Natural killer cell (primary cell): ENCODE results near the gene SLC10A4. TPM values are rescaled to one million over a fixed set of nuclear protein-coding genes. Genes with fewer than 3 reads are reported as not detected.

Experiments
- ATAC-seq, 3 donors: fragments of 150-1000 bp in 2 of 3; fragments of 200-7000 bp in 1 of 3; cut with Tn5 transposase; 1 replicate in 1 of 3; 2 replicates in 2 of 3; pipeline ENCODE4 v1.10.0; 2021; ENCODE audit warnings: mild to moderate bottlenecking in 2 of 3, moderate library complexity in 2 of 3
- DNase-seq, 2 donors: peaks; one replicate each; pipeline versions ENCODE4 v3.0.0 to v3.0.0-alpha.2; 2013 to 2021; ENCODE audit warnings: mixed read lengths in 1 of 2
- H3K27ac ChIP-seq: one replicate; pipeline ENCODE4 v1.5.1; 2013; ENCODE audit warnings: mild to moderate bottlenecking, low read length
- H3K27me3 ChIP-seq: one replicate; pipeline ENCODE4 v1.6.1; 2013; ENCODE audit warnings: low read length; ENCODE audit not compliant: control insufficient read depth, insufficient read depth
- H3K36me3 ChIP-seq: one replicate; pipeline ENCODE4 v1.6.1; 2013; ENCODE audit warnings: low read length; ENCODE audit not compliant: control insufficient read depth, insufficient read depth
- H3K4me1 ChIP-seq: one replicate; pipeline ENCODE4 v1.6.1; 2013; ENCODE audit warnings: low read length; ENCODE audit not compliant: control insufficient read depth, insufficient read depth
- H3K4me3 ChIP-seq: one replicate; pipeline ENCODE4 v1.5.1; 2013; ENCODE audit warnings: low read length
- H3K9me3 ChIP-seq: one replicate; pipeline ENCODE4 v1.6.1; 2013; ENCODE audit warnings: low read length; ENCODE audit not compliant: control insufficient read depth, insufficient read depth
- H3K27ac Mint-ChIP-seq, 2 donors: one replicate each; pipeline ENCODE4 v1.8.0; 2022; ENCODE audit warnings: mild to moderate bottlenecking in 2 of 2, mixed read lengths in 2 of 2, moderate library complexity in 1 of 2
- H3K27me3 Mint-ChIP-seq, 2 donors: one replicate each; pipeline ENCODE4 v1.8.0; 2022; ENCODE audit warnings: low read depth in 2 of 2, mixed read lengths in 2 of 2
- H3K36me3 Mint-ChIP-seq: one replicate; pipeline ENCODE4 v1.8.0; 2022; ENCODE audit warnings: mixed read lengths
- H3K4me1 Mint-ChIP-seq, 2 donors: one replicate each; pipeline ENCODE4 v1.8.0; 2022; ENCODE audit warnings: mixed read lengths in 2 of 2
- H3K4me3 Mint-ChIP-seq: one replicate; pipeline ENCODE4 v1.8.0; 2022; ENCODE audit warnings: mild to moderate bottlenecking, moderate library complexity, mixed read lengths
- H3K9me3 Mint-ChIP-seq, 2 donors: one replicate each; pipeline ENCODE4 v1.8.0; 2022; ENCODE audit warnings: mixed read lengths in 2 of 2
- CTCF ChIP-seq: fragments of 200-600 bp; IDR thresholded peaks from one replicate; pipeline ENCODE4 v1.8.0; 2022; ENCODE audit warnings: antibody characterized with exemption
- WGBS: methylation state at CpG from one replicate; pipeline ENCODE4 v1.1.7; 2013; ENCODE audit warnings: missing lambda C conversion rate; ENCODE audit not compliant: insufficient coverage; 5-methylcytosine and 5-hydroxymethylcytosine counted together
- intact Hi-C: fragments of 100-400 bp; cut with micrococcal nuclease; formaldehyde crosslinking; loops from one replicate; pipeline ENCODE4 v1.14.2; 2022
- total RNA-seq, 4 donors: library from RNA; stranded (reverse); fragments of 120-200 nt in 1 of 4; gene quantifications; one replicate each; pipeline versions ENCODE4 v1.2.3 to v1.2.4, GENCODE V29; 2013 to 2022

Gene SLC10A4
- total RNA-seq, 3 donors from 2014 or later (not counting 1 experiment from before 2014, with no cell fraction given): 0.19 TPM; not detected in 2

- Histone ChIP-seq H3K4me3 (no peak overlapping the region), H3K36me3 (no peaks in the 10 kb centered on the region), H3K27me3 (no peaks in the 10 kb centered on the region), H3K27ac (no peak overlapping the region), H3K9me3 (no peaks in the 10 kb centered on the region), H3K4me1 (no peaks in the 10 kb centered on the region)
- 93% methylated on average over 2 of the region's 2 CpGs for WGBS
- H3K36me3 Mint-ChIP-seq: no peaks in the 10 kb centered on the region
- DNase-seq (no peak), ATAC-seq (no peak)
- no peak for TF ChIP-seq CTCF
- no peaks in the 10 kb centered on the region for H3K4me1 Mint-ChIP-seq
- H3K27me3 Mint-ChIP-seq: peaks cover 23 to 32% of the 10 kb centered on the region in 2 donors
- no peaks in the 10 kb centered on the region for H3K9me3 Mint-ChIP-seq
- no peak overlapping the region for H3K27ac Mint-ChIP-seq
- intact Hi-C loops: no loop called here
- no peak overlapping the region for H3K4me3 Mint-ChIP-seq
Measured at GRCh38 chr4:48454591-48454990, 28.6 kb upstream of the SLC10A4 start.

DNA sequence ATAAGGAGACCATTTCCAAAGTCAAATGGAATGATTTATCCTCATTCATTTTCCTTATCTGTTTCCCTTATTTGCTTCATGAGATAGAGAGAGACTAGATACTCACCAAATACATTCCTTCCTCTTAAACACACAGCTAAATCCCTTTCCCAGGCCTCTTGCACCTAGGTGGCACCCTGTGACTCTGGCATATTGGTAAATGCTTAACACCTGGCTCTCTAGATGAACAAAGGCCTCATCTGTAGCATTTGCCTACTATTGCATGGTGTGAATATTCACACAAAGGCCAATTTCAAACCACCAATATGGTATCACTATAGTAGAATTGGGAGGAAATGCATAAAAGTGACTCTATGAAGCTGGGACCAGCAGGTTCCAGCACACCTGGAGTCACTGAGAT is 22.1 kb upstream of the SLC10A4 start:
- Mint-ChIP-seq H3K27me3 (peaks cover 6 to 33% of the 10 kb centered on the region in 2 donors), H3K4me1 (no peaks in the 10 kb centered on the region), H3K4me3 (no peak overlapping the region), H3K9me3 (no peaks in the 10 kb centered on the region), H3K27ac (no peak overlapping the region), H3K36me3 (no peaks in the 10 kb centered on the region)
- Histone ChIP-seq H3K4me3 (no peak overlapping the region), H3K4me1 (no peaks in the 10 kb centered on the region), H3K36me3 (no peaks in the 10 kb centered on the region), H3K9me3 (peaks cover 3% of the 10 kb centered on the region), H3K27me3 (no peaks in the 10 kb centered on the region), H3K27ac (no peak overlapping the region)
- DNase-seq (no peak), ATAC-seq (no peak)
- no peak for TF ChIP-seq CTCF
- intact Hi-C loops: no loop called here

GRCh38 chr4:48462363-48462762 is 20.8 kb upstream of the SLC10A4 start:
- no peaks in the 10 kb centered on the region for H3K4me1 Mint-ChIP-seq
- WGBS: 83% methylated on average over 3 of the region's 5 CpGs

More at GRCh38 chr4:48462363-48462762, 20.8 kb upstream of the SLC10A4 start:
- Mint-ChIP-seq H3K9me3 (no peaks in the 10 kb centered on the region), H3K36me3 (no peaks in the 10 kb centered on the region), H3K4me3 (no peak overlapping the region), H3K27me3 (peaks cover 0 to 19% of the 10 kb centered on the region in 2 donors), H3K27ac (no peak overlapping the region)
- Histone ChIP-seq H3K36me3 (no peaks in the 10 kb centered on the region), H3K4me1 (no peaks in the 10 kb centered on the region), H3K27me3 (no peaks in the 10 kb centered on the region), H3K4me3 (no peak overlapping the region), H3K9me3 (peaks cover 3% of the 10 kb centered on the region), H3K27ac (no peak overlapping the region)
- DNase-seq (no peak), ATAC-seq (no peak)
- intact Hi-C loops: no loop called here
- TF ChIP-seq CTCF: no peak
